Activated naive CD4-positive, alpha-beta T cell treated with Interleukin-2 at 50 U/mL for 16 hours (primary cell): Measurements from ENCODE around the gene PARP16.
"Not testable (repeated sequence)": the region's sequence is repeated elsewhere in the genome, so short reads cannot be mapped to it uniquely, and the experiment has no call there.

Experiments
- DNase-seq: peaks from one replicate; pipeline ENCODE4 v3.0.0-alpha.2; 2020

PARP16 gene

GRCh38 chr15:65232520-65232919, 54.2 kb downstream of the PARP16 start:
- no peak for DNase-seq

DNA sequence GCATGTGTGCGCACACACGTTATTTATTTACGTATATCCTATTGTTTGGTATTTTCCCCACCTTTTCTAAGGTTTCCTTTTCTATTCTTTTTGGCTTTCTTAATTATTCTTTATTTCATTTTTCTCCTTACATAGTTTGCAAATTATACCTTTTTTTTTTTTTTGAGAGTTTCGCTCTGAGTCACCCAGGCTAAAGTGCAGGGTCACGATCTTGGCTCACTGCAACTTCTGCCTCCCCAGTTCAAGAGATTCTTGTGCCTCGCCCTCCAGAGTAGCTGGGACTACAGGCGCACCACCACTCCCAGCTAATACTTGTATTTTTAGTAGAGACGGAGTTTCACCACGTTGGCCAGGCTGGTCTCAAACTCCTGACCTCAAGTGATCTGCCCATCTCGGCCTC, 55.4 kb downstream of the PARP16 start:
- no peak for DNase-seq

GRCh38 chr15:65226901-65227300, 59.8 kb downstream of the PARP16 start:
- not testable (repeated sequence) for DNase-seq

- DNase-seq: no peak
Measured at GRCh38 chr15:65226221-65226620, 60.5 kb downstream of the PARP16 start.

DNA sequence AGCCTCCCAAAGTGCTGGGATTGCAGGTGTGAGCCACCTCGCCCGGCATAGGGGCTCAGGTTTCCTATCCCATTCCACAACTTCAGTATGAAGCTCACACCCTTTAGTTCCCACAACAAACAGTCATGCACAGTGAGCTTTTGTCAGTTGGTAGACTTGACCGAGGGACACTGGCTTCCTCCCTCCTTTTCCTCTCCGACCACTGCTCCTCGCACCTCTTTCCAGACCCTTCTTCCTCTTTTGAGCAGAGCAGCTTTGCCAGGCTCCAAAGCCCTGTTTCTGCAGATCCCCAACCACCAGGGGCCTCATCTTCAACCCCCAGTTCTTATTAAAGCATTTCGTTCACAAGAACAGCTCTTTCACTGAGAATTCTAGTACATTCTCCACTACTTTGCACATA, 62.7 kb downstream of the PARP16 start:
- no peak for DNase-seq

DNA sequence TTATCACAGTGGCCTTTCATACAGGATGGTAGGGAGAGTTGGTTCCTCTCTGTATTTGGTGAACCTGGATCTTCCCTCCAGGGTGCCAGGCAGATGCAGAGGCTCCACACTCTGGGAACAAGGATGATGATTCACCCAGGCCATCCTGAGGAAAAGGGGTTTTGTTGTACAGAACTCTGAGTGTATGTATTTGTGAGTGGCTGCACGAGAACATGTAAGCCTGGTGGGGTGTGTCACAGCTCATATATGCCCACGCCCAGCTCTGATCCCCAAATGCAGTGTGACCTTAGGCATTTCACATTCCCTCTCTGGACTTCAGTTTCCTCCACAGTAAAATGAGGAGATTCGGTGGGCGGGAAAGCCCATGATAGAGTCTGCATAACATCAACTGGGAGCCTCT, 63.8 kb downstream of the PARP16 start:
- no peak for DNase-seq

- DNase-seq: no peak
Measured at GRCh38 chr15:65221697-65222096, 65.0 kb downstream of the PARP16 start.

GRCh38 chr15:65219137-65219536, 67.5 kb downstream of the PARP16 start:
- DNase-seq: no peak

- no peak for DNase-seq
Measured at GRCh38 chr15:65217526-65218482, 68.9 kb downstream of the PARP16 start.

GRCh38 chr15:65215496-65215895, 71.2 kb downstream of the PARP16 start:
- no peak for DNase-seq

- DNase-seq: no peak
Measured at GRCh38 chr15:65214010-65214409, 72.7 kb downstream of the PARP16 start.

- DNase-seq: no peak
Measured at GRCh38 chr15:65213241-65213640, 73.4 kb downstream of the PARP16 start.

DNA sequence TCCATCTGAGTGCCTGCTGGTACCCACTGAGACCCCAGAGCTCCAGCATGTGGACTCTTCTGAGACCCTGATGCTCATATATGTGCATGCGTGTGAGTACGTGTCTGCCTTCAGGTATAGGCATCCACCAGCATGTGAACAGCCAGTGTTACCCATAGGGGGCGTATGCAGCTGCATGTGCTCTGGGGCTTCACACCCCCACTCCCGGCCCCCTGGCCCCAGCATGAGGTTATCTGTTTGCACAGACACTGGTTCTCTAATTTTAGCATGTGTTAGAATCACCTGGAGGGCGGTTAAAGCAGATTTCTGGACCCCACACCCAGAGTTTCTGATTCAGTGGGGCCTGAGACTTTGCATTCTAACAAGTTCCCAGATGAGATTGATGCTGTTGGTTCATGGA, 74.6 kb downstream of the PARP16 start:
- DNase-seq: peak; percentile 38

GRCh38 chr15:65211482-65211982, 75.2 kb downstream of the PARP16 start:
- no peak for DNase-seq

DNA sequence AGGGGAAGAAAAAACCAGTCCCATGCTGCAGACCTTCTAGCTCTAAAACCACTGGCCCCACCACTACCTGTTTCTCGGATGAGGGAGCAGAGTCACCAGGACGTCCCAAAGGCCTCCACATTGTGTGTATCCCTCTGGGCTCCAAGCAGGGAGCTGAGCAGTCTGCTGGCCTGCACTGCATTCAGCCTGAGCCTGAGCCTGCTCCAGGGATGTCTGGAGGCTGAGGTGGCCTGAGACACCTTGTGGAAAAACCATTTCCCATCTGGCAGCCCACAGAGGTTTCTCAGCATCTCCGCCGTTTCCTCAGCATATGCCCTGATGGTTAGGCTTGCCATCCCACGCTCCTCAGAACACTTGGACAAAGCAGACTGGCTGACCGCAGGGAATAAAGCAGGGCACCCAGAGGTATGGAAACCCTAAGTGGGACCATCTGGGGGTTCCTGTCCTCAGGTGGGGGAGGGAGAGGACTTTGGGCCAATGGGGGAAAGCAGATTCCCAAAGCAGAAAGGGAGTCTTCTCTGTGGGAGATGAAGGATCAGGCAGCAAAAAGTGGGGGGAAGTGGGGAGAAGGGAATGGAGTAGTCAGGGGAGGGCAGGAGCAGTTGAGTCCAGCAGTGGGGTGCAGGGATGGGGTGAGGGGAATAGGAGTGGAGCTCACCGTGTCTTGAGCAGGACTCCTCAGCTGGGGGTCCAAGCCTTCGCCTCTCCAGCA, 75.8 kb downstream of the PARP16 start, which contains the start of gene CILP:
TSS of gene CILP (minus strand) at position 704 of the 712 bp plus-strand sequence. CDS start 1,718 bp downstream, outside the sequence.
- DNase-seq: no peak

DNA sequence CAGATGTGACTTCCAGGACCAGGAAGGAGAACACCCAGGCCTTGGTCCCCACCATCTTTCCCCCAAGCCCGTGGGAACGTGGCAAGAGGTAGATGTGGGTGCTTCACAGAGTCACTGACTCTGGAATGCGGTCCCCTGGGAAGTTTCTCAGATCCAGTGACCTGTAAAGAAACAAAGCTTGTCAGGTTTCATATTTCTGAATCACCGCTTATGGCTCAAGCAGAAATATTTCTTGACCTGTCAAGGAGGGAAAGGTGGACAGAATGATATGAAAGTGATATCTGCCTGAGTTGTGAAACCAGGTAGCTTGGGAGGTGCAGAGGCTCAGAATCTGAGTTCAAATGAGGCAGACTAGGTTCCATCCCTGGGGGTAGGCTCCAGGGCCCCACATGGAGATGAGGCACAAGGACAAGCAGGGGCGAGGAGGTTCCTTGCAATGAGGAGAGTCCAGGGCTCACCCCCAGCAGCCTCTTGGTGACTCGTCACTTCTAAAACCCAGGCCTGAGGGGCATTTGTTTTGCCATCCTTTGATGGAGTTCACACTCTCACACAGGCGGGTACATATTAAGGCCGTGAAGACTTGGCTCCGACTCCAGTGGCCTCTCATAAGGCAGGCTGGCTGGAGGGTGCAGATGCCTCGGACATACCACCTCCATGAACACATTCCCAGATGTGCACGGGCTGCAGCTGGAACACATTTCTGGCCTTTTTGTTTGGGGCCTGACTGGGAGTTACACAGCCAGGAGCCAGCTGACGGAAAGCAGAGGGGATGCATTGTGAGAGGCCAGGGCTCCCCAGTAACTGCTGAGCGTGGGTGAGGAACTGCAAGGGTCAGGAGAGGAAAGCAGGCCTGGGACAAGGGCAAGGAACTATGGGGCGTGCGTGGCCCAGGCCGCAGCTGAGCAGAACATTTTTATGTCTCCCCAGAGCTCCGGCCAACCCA, 76.7 kb downstream of the PARP16 start:
- no peak for DNase-seq

DNA sequence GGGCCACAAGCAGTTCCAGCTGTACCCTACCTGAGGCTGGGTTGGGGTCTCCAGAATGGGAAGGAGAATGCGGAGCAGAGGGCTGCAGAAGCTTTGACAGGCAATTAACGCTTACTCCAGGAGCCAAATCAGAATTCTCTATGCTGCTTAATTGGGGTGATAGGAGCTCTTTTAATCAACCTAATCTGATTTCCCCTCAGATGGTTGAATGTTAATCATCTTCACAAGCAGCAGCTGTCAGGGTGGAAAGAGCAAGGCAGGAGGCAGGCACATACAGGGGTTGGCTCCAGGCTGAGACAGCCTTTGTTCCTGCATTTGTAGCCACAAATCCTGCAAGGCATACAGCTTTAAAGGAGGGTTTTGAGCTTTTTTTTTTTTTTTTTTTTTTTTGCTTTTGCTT, 78.0 kb downstream of the PARP16 start:
- DNase-seq: no peak
